ENCODE data around the gene TMEM63C. TPM values are rescaled to one million over a fixed set of nuclear protein-coding genes. Genes with fewer than 3 reads are reported as not detected.

Gene TMEM63C
- 0.30 and 0.46 TPM in 2 replicates for total RNA-seq

DNA sequence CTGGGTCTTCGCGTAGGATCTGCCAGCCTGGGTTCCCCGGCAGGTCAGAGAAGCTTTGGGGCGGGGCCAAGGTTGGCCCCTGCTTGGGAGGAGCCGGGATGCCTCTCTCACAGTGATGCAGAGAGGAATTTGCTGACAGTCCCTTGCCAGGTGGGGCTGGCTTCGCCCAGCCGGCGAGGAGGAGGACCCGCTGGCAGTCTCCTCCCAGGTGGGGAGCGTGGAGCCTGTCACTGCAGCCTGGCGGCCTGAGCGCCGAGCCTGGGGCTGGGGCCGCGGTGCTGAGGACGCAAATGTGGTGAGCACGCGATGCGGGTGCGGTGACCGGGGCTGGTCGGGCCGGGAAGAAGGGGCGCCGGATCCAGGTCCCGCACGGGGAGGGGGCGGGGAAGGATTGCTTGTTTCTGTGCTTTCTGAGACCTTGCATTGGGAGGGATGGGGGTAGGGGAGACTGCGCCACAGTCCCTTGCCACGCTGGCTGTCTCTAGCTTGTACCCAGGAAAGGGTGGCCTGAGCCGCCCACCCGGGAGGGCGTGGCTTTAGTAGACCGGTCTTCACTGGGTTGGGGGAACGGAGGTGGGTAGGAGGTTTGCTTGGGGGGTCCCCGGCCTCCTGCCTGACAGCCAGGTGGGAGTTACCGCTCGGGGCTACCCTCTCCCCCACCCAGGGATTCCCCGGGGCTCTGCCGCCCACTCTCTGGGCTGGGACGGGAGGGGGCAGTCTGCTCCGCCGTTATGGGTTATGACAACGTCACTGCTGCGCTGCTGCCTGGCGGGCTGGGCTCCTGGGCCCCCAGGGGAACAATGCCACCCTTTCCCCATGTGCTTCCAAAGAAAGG, at the start of gene TMEM63C:
TMEM63C (plus strand) TSS at position 196 of the 835 bp plus-strand sequence. CDS start 37,016 bp downstream, outside the sequence.

GRCh38 chr14:77141214-77142004, 40.2 kb upstream of the TMEM63C start, which contains the start of gene ZDHHC22:
TSS of gene ZDHHC22 (minus strand) at chr14:77141791. CDS start at chr14:77139738, 2,053 bp downstream.

DNA sequence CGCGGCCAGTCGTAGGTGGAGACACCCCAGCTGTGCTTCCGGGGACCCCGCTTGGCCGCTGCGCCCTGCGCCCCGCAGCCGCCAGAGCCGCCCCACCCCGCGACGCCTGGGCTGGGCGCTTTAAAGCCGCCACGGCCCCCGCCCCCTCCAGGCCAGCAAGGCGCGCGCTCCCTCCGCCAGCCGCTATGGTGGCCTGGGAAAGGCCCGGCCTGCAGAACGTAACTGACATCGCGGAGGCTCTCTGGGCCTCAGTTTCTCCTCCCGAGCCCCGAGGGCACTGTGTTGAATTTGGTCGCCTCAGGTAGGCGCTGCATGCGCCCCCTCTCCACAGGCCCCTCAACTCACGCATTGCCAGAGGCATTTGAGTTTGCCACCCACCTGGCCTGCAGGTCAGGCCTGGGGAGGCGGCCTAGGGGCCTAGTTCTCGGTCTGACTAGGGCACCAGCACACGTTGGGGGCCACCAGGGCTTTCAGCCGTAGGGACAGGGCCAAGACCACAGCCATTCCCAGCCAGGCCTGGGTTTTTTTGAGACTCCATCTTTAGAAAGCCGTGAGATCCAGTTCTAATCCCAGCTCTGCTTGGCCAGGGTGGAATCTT, 89.6 kb downstream of the TMEM63C start, which contains the start of gene NGB:
NGB (minus strand) TSS at position 94 of the 598 bp plus-strand sequence. CDS start 269 bp downstream, outside the sequence.

Other genes starting within 250 kb of the TMEM63C start
- 40.7 and 45.4 TPM in 2 replicates for gene IRF2BPL, start 153.1 kb upstream of the TMEM63C start, total RNA-seq
- 11.6 and 13.7 TPM in 2 replicates for gene CIPC, start 83.5 kb upstream of the TMEM63C start, total RNA-seq
- gene ZDHHC22, start 40.0 kb upstream of the TMEM63C start, total RNA-seq = not detected in 2 replicates
- not detected in 2 replicates for gene NGB, start 89.4 kb downstream of the TMEM63C start, total RNA-seq
- 13.7 and 18.9 TPM in 2 replicates for gene POMT2, start 139.1 kb downstream of the TMEM63C start, total RNA-seq
- gene GSTZ1, start 139.2 kb downstream of the TMEM63C start, total RNA-seq = 14.2 and 20.8 TPM in 2 replicates
- 13.7 and 14.3 TPM in 2 replicates for gene TMED8, start 195.3 kb downstream of the TMEM63C start, total RNA-seq
- 0.88 and 1.8 TPM in 2 replicates for gene SAMD15, start 195.6 kb downstream of the TMEM63C start, total RNA-seq
- gene NOXRED1, start 241.7 kb downstream of the TMEM63C start, total RNA-seq = 0.55 TPM in 1 of 2 replicates, not detected in the other

Data from smooth muscle cell of the umbilical artery (primary cell).